Gastrocnemius medialis (tissue), 4 donors: Measurements from ENCODE around the gene RASAL2. TPM values are rescaled to one million over a fixed set of nuclear protein-coding genes. Genes with fewer than 3 reads are reported as not detected.
"Not testable (repeated sequence)": the region's sequence is repeated elsewhere in the genome, so short reads cannot be mapped to it uniquely, and the experiment has no call there.

Experiments used
- ATAC-seq, 2 donors: fragments of 150-250 bp; one replicate each; pipeline ENCODE4 v1.9.1; 2016
- DNase-seq, 2 donors: peaks; one replicate each; pipeline ENCODE4 v3.0.0-alpha.2; 2019
- H3K27ac ChIP-seq, 4 donors: fragments of 200-600 bp; sonication (generic); 1 replicate in 1 of 4; 2 replicates in 3 of 4; pipeline ENCODE4 v1.5.1; 2016 to 2018; ENCODE audit warnings: mild to moderate bottlenecking in 2 of 4, moderate library complexity in 1 of 4
- H3K27me3 ChIP-seq, 3 donors: fragments of 200-600 bp; sonication (generic) in 2 of 3; 1 replicate in 1 of 3; 2 replicates in 2 of 3; pipeline versions ENCODE4 v1.5.1 to v1.6.0; 2016 to 2019; ENCODE audit warnings: mild to moderate bottlenecking in 1 of 3, moderate library complexity in 1 of 3
- H3K36me3 ChIP-seq, 2 donors: fragments of 200-600 bp; sonication (generic) in 1 of 2; one replicate each; pipeline ENCODE4 v1.5.1; 2017 to 2018
- H3K4me1 ChIP-seq, 2 donors: fragments of 200-600 bp; sonication (generic) in 1 of 2; one replicate each; pipeline ENCODE4 v1.5.1; 2016 to 2017; ENCODE audit warnings: mild to moderate bottlenecking in 2 of 2
- H3K4me3 ChIP-seq, 4 donors: fragments of 200-600 bp; sonication (generic) in 3 of 4; 1 replicate in 1 of 4; 2 replicates in 3 of 4; pipeline ENCODE4 v1.5.1; 2016 to 2019; ENCODE audit warnings: mild to moderate bottlenecking in 2 of 4
- H3K9me3 ChIP-seq, 3 donors: fragments of 200-600 bp; sonication (generic) in 2 of 3; 1 replicate in 1 of 3; 2 replicates in 2 of 3; pipeline ENCODE4 v1.5.1; 2016 to 2019
- CTCF ChIP-seq, 5 experiments: fragments of 450-650 bp in 3 of 5; fragments of 200-600 bp in 2 of 5; sonication (generic) in 2 of 5; IDR thresholded peaks in 4 of 5; conservative IDR thresholded peaks in 1 of 5; 1 replicate in 4 of 5; 2 replicates in 1 of 5; pipeline ENCODE4 v1.5.1; 2016 to 2019; ENCODE audit warnings: antibody characterized with exemption in 5 of 5, mild to moderate bottlenecking in 3 of 5, moderate library complexity in 3 of 5
- POLR2A ChIP-seq, 2 donors: fragments of 450-650 bp; IDR thresholded peaks; one replicate each; pipeline ENCODE4 v1.6.1; 2017; ENCODE audit warnings: antibody characterized with exemption in 2 of 2, mild to moderate bottlenecking in 2 of 2, moderate library complexity in 2 of 2
- in situ Hi-C, 4 donors: fragments of 200-750 bp; cut with MboI; loops; one replicate each; pipeline versions ENCODE4 v1.15.0 to v1.8.0; 2017; ENCODE audit warnings: low sequenced_read_pairs in 4 of 4
- intact Hi-C: fragments of 100-400 bp; cut with DNase I; formaldehyde crosslinking; loops from one replicate; pipeline ENCODE4 v1.15.1; 2023; ENCODE audit warnings: low total_unique reads
- total RNA-seq, 4 donors: library from RNA; depleted of rRNA; stranded (reverse); fragments of >200 nt; gene quantifications; one replicate each; pipeline versions ENCODE4 v1.1.0 to v1.2.3, GENCODE V29; 2016

The RASAL2 gene
- total RNA-seq, 4 donors from 2014 or later: 7.6 to 13.4 (median 8.8) TPM

- Histone ChIP-seq H3K27ac (no peak overlapping the region), H3K4me3 (no peak overlapping the region), H3K27me3 (no peaks in the 10 kb centered on the region), H3K9me3 (no peaks in the 10 kb centered on the region), H3K36me3 (no peaks in the 10 kb centered on the region), H3K4me1 (no peaks in the 10 kb centered on the region)
- DNase-seq (no peak), ATAC-seq (no peak)
- TF ChIP-seq POLR2A (IDR thresholded peaks at IDR 0.05) (no peak), CTCF (IDR thresholded peaks at IDR 0.05 in 4 of 5, conservative IDR thresholded peaks at IDR 0.05 in 1 of 5) (no peak)
- in situ Hi-C loops (no loop called here), intact Hi-C loops (no loop called here)
Observed at GRCh38 chr1:178086766-178087165, 7.1 kb upstream of the RASAL2 start.

- Histone ChIP-seq H3K9me3 (no peaks in the 10 kb centered on the region), H3K4me1 (peaks cover 10 to 11% of the 10 kb centered on the region in 2 donors), H3K27me3 (no peaks in the 10 kb centered on the region), H3K4me3 (no peak overlapping the region), H3K36me3 (no peaks in the 10 kb centered on the region), H3K27ac (no peak overlapping the region)
- TF ChIP-seq CTCF (IDR thresholded peaks at IDR 0.05 in 4 of 5, conservative IDR thresholded peaks at IDR 0.05 in 1 of 5) (no peak), POLR2A (IDR thresholded peaks at IDR 0.05) (no peak)
- DNase-seq (no peak), ATAC-seq (no peak)
- intact Hi-C loops (no loop called here), in situ Hi-C loops (no loop called here)
Observed at GRCh38 chr1:178088651-178089050, 5.3 kb upstream of the RASAL2 start.

- H3K36me3 ChIP-seq, ATAC-seq, H3K27me3 ChIP-seq, H3K27ac ChIP-seq, H3K4me3 ChIP-seq, H3K9me3 ChIP-seq, DNase-seq, in situ Hi-C loops: not testable (repeated sequence)
- peaks cover 19 to 21% of the 10 kb centered on the region in 2 donors for H3K4me1 ChIP-seq
- intact Hi-C loops: loop anchor here (5.0 kb wide), 1 partner anchor 34 kb away; no protein-coding TSS in a partner anchor
Observed at GRCh38 chr1:178091454-178091853, 2.5 kb upstream of the RASAL2 start.

- no peaks in the 10 kb centered on the region for H3K9me3 ChIP-seq
- in situ Hi-C loops: no loop called here
- DNase-seq (no peak), ATAC-seq (no peak)
- peak overlapping the region in 1 of 4 donors; percentile 92 for H3K4me3 ChIP-seq
- H3K27ac ChIP-seq: no peak overlapping the region
- no peak for TF ChIP-seq CTCF (IDR thresholded peaks at IDR 0.05 in 4 of 5, conservative IDR thresholded peaks at IDR 0.05 in 1 of 5)
- TF ChIP-seq POLR2A (IDR thresholded peaks at IDR 0.05): no peak
- H3K4me1 ChIP-seq: peaks cover 19 to 21% of the 10 kb centered on the region in 2 donors
- intact Hi-C loops: loop anchor here (5.0 kb wide), 1 partner anchor 35 kb away; no protein-coding TSS in a partner anchor
- no peaks in the 10 kb centered on the region for H3K27me3 ChIP-seq
- H3K36me3 ChIP-seq: no peaks in the 10 kb centered on the region
Observed at GRCh38 chr1:178091986-178092745, 1.7 kb upstream of the RASAL2 start.

GRCh38 chr1:178092878-178093493 lies 918 bp upstream of the RASAL2 start:
- Histone ChIP-seq H3K27me3 (no peaks in the 10 kb centered on the region), H3K4me3 (peak overlapping the region; percentile 89 to 92 (median 91)), H3K4me1 (peaks cover 19 to 22% of the 10 kb centered on the region in 2 donors), H3K36me3 (no peaks in the 10 kb centered on the region), H3K27ac (peak overlapping the region; percentile 84 to 90 (median 86)), H3K9me3 (no peaks in the 10 kb centered on the region)
- DNase-seq (peak; percentile 5 to 14), ATAC-seq (peak in 1 of 2 donors; percentile 35)
- in situ Hi-C loops (no loop called here), intact Hi-C loops (loop anchor here (5.0 kb wide), 1 partner anchor 36 kb away; no protein-coding TSS in a partner anchor)
- no peak for TF ChIP-seq CTCF (IDR thresholded peaks at IDR 0.05 in 4 of 5, conservative IDR thresholded peaks at IDR 0.05 in 1 of 5)
- no peak for TF ChIP-seq POLR2A (IDR thresholded peaks at IDR 0.05)
